ENCODE results near the gene SERTAD4. TPM values are rescaled to one million over a fixed set of nuclear protein-coding genes. Genes with fewer than 3 reads are reported as not detected.

SERTAD4 gene
- total RNA-seq, 1 experiment from 2014 or later = 3.9 TPM

GRCh38 chr1:210269981-210270380 lies 37.4 kb downstream of the SERTAD4 start:
- H2BK15ac ChIP-seq (ENCODE audit: low read depth, low read length) = no peak overlapping the region
- Mint-ChIP-seq H3K4me3 (no peak overlapping the region), H3K36me3 (ENCODE audit: insufficient read depth in 1 of 3, low read depth in 3 of 3) (no peaks in the 10 kb centered on the region), H3K9me3 (no peaks in the 10 kb centered on the region), H3K27ac (no peak overlapping the region), H3K27me3 (ENCODE audit: low read depth) (peaks cover 9% of the 10 kb centered on the region), H3K4me1 (peaks cover 28 to 29% of the 10 kb centered on the region in 2 experiments)
- no peak overlapping the region for H3T11ph ChIP-seq (ENCODE audit: low read length)
- no CpG with 5 or more reads among the region's 4 CpGs for WGBS (ENCODE audit: extremely low coverage, insufficient read length, low lambda C conversion rate)
- H3K56ac ChIP-seq (ENCODE audit: insufficient read length, low read depth, low read length) = no peak overlapping the region
- no peak overlapping the region for H4K91ac ChIP-seq (ENCODE audit: insufficient read length, low read depth, low read length)
- no peak overlapping the region for H3K27ac ChIP-seq (ENCODE audit: insufficient read length, low read depth, low read length)
- no peaks in the 10 kb centered on the region for H4K20me1 ChIP-seq (ENCODE audit: control insufficient read depth, insufficient read depth, insufficient read length)
- no peak for TF ChIP-seq CTCF (conservative IDR thresholded peaks at IDR 0.05)
- H2BK20ac ChIP-seq (ENCODE audit: low read depth, low read length, poor library complexity, severe bottlenecking) = no peak overlapping the region
- H3K18ac ChIP-seq (ENCODE audit: insufficient read length, low read depth, low read length) = no peak overlapping the region
- no peak overlapping the region for H3K14ac ChIP-seq (ENCODE audit: insufficient read depth, low read length)
- no peaks in the 10 kb centered on the region for H3K23me2 ChIP-seq (ENCODE audit: insufficient read length, low read depth, low read length, poor library complexity, severe bottlenecking)
- H3K79me1 ChIP-seq (ENCODE audit: insufficient read depth, low read depth, low read length, poor library complexity, severe bottlenecking) = no peaks in the 10 kb centered on the region
- no peak overlapping the region for H4K8ac ChIP-seq (replicated peaks; ENCODE audit: insufficient read length, low read depth, low read length)
- peaks cover 2% of the 10 kb centered on the region; the same call in 1 of the 2 replicates for H3K4me1 ChIP-seq (ENCODE audit: insufficient read depth, low read length)
- no peak overlapping the region for H2BK5ac ChIP-seq (ENCODE audit: insufficient read length, low read length)
- no peak overlapping the region for H3K4ac ChIP-seq (ENCODE audit: low read depth, low read length)
- no peak overlapping the region for H2AK5ac ChIP-seq (ENCODE audit: insufficient read length, low read length)
- H3K9me3 ChIP-seq (ENCODE audit: control insufficient read depth, low read depth, low read length) = no peaks in the 10 kb centered on the region
- no peak overlapping the region for H2BK120ac ChIP-seq (ENCODE audit: low read depth, low read length, poor library complexity, severe bottlenecking)
- no peak overlapping the region for H2BK12ac ChIP-seq (ENCODE audit: insufficient read length, low read depth, low read length)
- no peak overlapping the region for H3K9ac ChIP-seq (ENCODE audit: extremely low read depth, insufficient read length, low read length)
- no peaks in the 10 kb centered on the region for H3K79me2 ChIP-seq (ENCODE audit: insufficient read depth, low read length)
- H3K4me2 ChIP-seq (ENCODE audit: insufficient read depth, insufficient read length, low read length) = no peak overlapping the region
- H2AFZ ChIP-seq (ENCODE audit: low read length) = no peak overlapping the region
- no peak overlapping the region for H3K23ac ChIP-seq (ENCODE audit: insufficient read length, low read depth, low read length)
- H4K5ac ChIP-seq (ENCODE audit: insufficient read length, low read depth, low read length) = no peak overlapping the region
- no peaks in the 10 kb centered on the region for H3K27me3 ChIP-seq (ENCODE audit: insufficient read depth, low read length)
- DNase-seq = no peak

Data from H9 (cell line).